WTC11 (cell line): Measurements from ENCODE around the gene HSF2BP.

ENCODE experiments used
- AR ChIP-seq: fragments of 250-450 bp; sonication (Bioruptor Pico); IDR thresholded peaks from 2 replicates; pipeline ENCODE4 v1.9.0; 2021; ENCODE audit warnings: mild to moderate bottlenecking
- CREB1 ChIP-seq: sonication (generic); formaldehyde crosslinking; IDR thresholded peaks from 2 replicates; pipeline ENCODE4 v1.8.0; 2023; ENCODE audit warnings: mild to moderate bottlenecking, missing genetic modification reagents
- CTCF ChIP-seq: fragments of 200-600 bp; IDR thresholded peaks from 2 replicates; pipeline ENCODE4 v1.8.0; 2022; ENCODE audit warnings: antibody characterized with exemption
- FOXK1 ChIP-seq: sonication (generic); formaldehyde crosslinking; IDR thresholded peaks from 2 replicates; pipeline ENCODE4 v1.8.0; 2022; ENCODE audit warnings: mild to moderate bottlenecking, moderate library complexity, missing genetic modification reagents
- JUN ChIP-seq: sonication (generic); formaldehyde crosslinking; IDR thresholded peaks from 2 replicates; pipeline ENCODE4 v1.8.0; 2023; ENCODE audit warnings: mild to moderate bottlenecking, missing genetic modification reagents
- TF ChIP-seq, protein P1 (sequence below): sonication (generic); formaldehyde crosslinking; IDR thresholded peaks from 2 replicates; pipeline ENCODE4 v1.8.0; 2022; ENCODE audit warnings: mild to moderate bottlenecking, missing genetic modification reagents
- TF ChIP-seq, protein P2 (sequence below): sonication (generic); formaldehyde crosslinking; IDR thresholded peaks from 2 replicates; pipeline ENCODE4 v1.8.0; 2022; ENCODE audit warnings: mild to moderate bottlenecking, missing genetic modification reagents

GRCh38 chr21:43693981-43694380 is 34.7 kb upstream of the HSF2BP start:
- no peak for TF ChIP-seq CTCF
- TF ChIP-seq CREB1 = no peak
- TF ChIP-seq, protein P1, sequence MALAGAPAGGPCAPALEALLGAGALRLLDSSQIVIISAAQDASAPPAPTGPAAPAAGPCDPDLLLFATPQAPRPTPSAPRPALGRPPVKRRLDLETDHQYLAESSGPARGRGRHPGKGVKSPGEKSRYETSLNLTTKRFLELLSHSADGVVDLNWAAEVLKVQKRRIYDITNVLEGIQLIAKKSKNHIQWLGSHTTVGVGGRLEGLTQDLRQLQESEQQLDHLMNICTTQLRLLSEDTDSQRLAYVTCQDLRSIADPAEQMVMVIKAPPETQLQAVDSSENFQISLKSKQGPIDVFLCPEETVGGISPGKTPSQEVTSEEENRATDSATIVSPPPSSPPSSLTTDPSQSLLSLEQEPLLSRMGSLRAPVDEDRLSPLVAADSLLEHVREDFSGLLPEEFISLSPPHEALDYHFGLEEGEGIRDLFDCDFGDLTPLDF = no peak
- TF ChIP-seq, protein P2, sequence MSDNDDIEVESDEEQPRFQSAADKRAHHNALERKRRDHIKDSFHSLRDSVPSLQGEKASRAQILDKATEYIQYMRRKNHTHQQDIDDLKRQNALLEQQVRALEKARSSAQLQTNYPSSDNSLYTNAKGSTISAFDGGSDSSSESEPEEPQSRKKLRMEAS = no peak
- TF ChIP-seq AR (CRISPR knock-in tag) = no peak
- TF ChIP-seq FOXK1 (CRISPR knock-in tag) = no peak
- no peak for TF ChIP-seq JUN (CRISPR knock-in tag)
